Activated naive CD4-positive, alpha-beta T cell treated with anti-CD3 and anti-CD28 coated beads, Interleukin-2, amount 50 U/mL, for 72 hours (primary cell): Measurements from ENCODE around the gene FN3K. TPM values are rescaled to one million over a fixed set of nuclear protein-coding genes. Genes with fewer than 3 reads are reported as not detected.
A peak's percentile ranks its signal among the peaks of the same experiment; 100 is the strongest.

ENCODE experiments used
- ATAC-seq, 2 donors: fragments of 150-1000 bp; cut with Tn5 transposase; 2 replicates each; pipeline ENCODE4 v1.10.0; 2021; ENCODE audit warnings: mild to moderate bottlenecking in 2 of 2, moderate library complexity in 2 of 2
- DNase-seq, 2 donors: peaks; one replicate each; pipeline ENCODE4 v3.0.0; 2021 to 2022; ENCODE audit warnings: low spot score in 2 of 2
- H3K27ac Mint-ChIP-seq, 2 donors: one replicate each; pipeline ENCODE4 v1.8.0; 2022; ENCODE audit warnings: mild to moderate bottlenecking in 2 of 2, mixed read lengths in 2 of 2
- H3K36me3 Mint-ChIP-seq, 2 donors: one replicate each; pipeline ENCODE4 v1.8.0; 2022; ENCODE audit warnings: mixed read lengths in 2 of 2
- H3K9me3 Mint-ChIP-seq, 2 donors: one replicate each; pipeline ENCODE4 v1.8.0; 2022; ENCODE audit warnings: mixed read lengths in 2 of 2
- total RNA-seq, 2 donors: library from RNA; stranded (reverse); gene quantifications; one replicate each; pipeline ENCODE4 v1.2.3, GENCODE V29; 2022

Gene FN3K
- 1 to 10 TPM; 3.5 to 7.0 TPM for total RNA-seq

DNA sequence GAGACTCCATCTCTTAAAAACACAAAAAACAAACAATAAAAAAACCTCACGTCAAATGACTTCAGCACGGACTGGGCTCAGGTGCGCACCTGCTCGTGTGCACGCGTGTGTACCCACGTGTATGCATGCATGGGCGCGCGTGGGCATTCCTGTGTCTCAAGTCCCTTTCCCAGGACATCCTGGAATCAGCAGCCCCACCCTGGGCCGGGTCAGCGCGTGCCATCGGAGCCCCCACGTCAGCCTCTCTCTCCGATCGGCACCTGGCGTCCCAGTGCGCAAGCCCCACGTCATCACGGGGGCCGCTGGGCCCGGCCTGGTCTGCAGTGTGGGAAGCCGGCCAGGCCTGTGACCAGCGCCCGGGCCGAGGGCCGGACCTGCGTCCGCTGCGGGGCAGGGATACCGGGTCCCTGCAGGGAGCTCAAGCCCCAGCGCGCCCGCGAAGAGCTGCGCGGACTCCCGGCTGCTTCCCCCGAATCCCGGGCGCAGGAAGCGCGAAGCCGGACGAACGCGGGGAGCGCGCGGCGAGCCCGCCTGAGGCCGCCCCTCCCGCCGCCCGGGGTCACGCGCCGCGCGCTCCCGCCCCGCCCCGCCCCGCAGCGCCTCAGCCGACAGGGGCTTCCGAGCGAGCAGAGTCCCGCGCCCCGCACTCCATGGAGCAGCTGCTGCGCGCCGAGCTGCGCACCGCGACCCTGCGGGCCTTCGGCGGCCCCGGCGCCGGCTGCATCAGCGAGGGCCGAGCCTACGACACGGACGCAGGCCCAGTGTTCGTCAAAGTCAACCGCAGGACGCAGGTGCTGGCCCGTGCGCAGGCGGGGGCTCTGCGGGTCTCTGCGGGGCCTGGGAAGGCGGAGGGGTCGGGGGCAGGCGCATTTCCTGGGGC, at the start of gene FN3K:
TSS of gene FN3K (plus strand) at position 629 of the 880 bp plus-strand sequence. CDS start at position 651, 22 bp downstream.
- Mint-ChIP-seq H3K36me3 (peaks cover 24 to 30% of the 10 kb centered on the region in 2 donors), H3K27ac (peak within 1 kb of the TSS in 1 of 2 donors; percentile 29), H3K9me3 (peaks cover 6 to 9% of the 10 kb centered on the region in 2 donors)
- ATAC-seq (peak; percentile 67 to 80), DNase-seq (peak in 1 of 2 donors; percentile 42)

DNA sequence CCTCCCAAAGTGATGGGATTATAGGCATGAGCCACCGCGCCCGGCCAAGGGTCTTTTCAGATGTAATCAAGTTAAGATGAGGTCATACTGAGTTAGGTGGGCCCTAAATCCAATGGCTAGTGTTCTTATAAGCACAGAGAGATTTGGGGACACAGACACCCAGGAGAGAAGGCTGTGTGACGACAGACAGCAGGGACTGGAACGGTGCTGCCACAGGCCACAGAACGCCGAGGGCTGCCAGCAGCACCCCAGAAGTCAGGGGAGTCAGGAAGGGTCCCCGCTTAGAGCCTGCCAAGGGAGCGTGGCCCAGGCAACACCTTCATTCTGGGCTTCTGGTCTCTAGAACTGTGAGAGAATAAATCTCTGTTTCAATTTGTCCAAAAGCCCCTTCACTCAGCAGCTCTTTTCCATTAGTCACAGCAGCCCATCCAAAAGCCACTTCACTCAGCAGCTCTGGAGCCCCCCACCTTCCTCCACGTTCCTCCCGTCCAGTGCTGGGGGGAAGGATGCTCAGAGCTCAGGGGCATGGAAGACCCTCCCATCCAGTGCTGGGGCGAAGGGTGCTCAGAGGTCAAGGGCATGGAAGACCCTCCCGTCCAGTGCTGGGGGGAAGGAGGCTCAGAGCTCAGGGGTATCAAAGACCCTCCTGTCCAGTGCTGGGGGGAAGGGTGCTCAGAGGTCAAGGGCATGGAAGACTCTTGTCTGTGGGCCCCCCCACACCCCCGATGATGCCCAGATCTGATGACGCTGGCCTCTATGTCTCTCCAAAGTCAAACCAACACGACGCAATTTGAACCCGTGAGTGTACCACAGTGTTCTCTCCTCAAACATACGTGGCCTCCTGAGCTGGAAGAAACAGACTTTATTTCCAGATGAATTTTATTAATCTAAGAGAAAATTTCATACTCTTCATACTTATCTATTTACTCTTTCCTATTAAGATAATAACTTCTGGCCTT, 48.8 kb upstream of the FN3K start:
- Mint-ChIP-seq H3K27ac (no peak overlapping the region), H3K36me3 (peaks cover 0 to 7% of the 10 kb centered on the region in 2 donors), H3K9me3 (peaks cover 0 to 6% of the 10 kb centered on the region in 2 donors)
- ATAC-seq (no peak), DNase-seq (no peak)

DNA sequence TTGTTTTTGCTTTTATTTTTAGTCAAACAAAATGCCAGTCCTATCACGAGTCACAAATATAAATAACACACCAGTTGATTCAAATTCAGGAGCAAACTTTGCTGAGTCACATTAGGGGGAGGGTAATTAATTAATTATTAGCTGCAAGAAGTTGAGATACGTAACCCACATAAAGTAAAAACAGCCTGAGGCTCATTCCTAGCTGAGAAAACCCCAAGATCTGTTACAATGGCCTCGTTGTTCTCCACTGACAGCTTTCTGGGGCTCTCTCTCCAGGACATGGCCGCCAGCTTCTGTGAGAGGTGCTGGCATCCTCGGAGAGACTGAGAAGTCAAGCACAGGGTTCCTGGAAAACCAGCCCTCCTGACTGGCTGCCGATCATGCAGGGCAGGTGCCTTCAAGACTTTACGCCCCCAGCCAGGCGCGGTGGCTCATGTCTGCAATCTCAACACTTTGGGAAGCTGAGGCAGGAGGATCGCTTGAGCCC, 48.0 kb upstream of the FN3K start:
- Mint-ChIP-seq H3K36me3 (no peaks in the 10 kb centered on the region), H3K27ac (peak overlapping the region in 1 of 2 donors; percentile 37), H3K9me3 (no peaks in the 10 kb centered on the region)
- no peak for ATAC-seq
- DNase-seq, result no peak

DNA sequence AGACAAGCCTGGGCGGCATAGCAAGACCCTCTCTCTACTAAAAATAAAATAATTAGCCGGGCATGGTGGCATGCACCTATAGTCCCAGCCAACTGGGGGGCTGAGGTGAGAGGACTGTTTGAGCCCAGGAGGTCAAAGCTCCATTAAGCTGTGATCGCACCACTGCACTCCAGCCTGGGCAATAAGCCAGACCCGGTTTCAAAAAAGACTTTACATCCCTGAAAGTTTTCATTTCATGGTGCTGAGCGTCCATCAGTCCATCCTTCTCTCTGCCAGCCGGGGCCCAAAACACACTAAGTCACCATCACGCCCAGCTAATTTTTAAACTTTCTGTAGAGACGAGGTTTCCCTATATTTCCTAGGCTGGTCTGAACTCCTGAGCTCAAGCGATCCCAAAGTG, 47.5 kb upstream of the FN3K start:
- DNase-seq (no peak), ATAC-seq (no peak)
- H3K36me3 Mint-ChIP-seq, result no peaks in the 10 kb centered on the region
- H3K27ac Mint-ChIP-seq, result no peak overlapping the region
- H3K9me3 Mint-ChIP-seq, result no peaks in the 10 kb centered on the region

DNA sequence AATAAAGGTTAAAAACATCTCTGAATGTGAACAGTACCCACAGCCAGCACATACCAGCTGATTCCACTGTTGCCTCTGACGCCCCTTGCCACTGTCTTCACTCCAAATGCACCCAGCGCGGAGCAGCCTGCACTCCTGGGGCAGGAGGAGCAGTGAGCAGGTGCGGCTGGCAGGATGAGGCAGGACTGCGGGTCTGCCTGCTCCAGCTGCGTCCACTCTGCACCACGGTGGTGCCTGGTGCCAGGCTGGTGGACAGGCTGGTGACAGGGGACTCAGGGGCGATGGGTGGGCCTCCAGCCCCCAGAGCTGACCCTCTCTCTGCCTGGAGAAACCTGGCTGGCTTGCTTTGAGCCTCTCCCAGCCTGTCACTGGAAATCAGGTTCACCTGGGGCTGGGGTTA, 46.3 kb upstream of the FN3K start:
- no peaks in the 10 kb centered on the region for H3K9me3 Mint-ChIP-seq
- peaks cover under 1 to 9% of the 10 kb centered on the region in 2 donors for H3K36me3 Mint-ChIP-seq
- no peak for DNase-seq
- no peak for ATAC-seq
- no peak overlapping the region for H3K27ac Mint-ChIP-seq

DNA sequence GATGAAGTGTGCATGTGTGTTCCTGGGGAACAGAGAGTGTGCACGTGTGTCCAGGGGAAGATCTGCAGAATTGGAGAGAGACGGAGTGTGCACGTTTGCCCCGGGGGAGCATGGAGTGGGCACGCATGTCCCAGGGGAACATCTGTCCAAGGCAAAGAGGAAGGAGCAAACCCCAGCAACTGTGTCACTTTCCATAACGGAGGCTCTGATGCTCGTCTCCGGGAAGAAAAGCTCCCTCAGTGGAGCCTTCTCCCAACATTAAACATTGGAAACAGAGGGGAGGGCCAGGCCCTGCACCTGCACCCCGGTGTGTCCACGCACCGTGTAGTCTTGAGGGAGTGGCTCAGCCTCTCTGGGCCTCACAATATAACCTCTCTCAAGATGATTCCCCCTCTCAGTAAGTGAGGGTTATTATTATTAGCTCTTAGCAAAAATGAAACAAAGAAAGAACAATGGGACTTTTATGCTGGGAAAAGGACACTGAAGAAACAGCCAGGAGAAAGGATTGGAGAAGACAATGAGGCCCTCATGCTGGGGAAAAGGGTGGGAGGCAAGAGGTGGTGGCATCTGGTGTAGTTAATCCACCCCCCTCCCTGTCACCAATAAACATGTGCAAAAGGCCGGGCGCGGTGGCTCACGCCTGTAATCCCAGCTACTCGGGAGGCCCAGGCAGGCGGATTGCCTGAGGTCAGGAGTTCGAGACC, 44.5 kb upstream of the FN3K start:
- DNase-seq (no peak), ATAC-seq (no peak)
- H3K27ac Mint-ChIP-seq, result peak overlapping the region in 1 of 2 donors; percentile 13
- H3K36me3 Mint-ChIP-seq, result peaks cover 8 to 22% of the 10 kb centered on the region in 2 donors
- H3K9me3 Mint-ChIP-seq, result peaks cover 6 to 9% of the 10 kb centered on the region in 2 donors

DNA sequence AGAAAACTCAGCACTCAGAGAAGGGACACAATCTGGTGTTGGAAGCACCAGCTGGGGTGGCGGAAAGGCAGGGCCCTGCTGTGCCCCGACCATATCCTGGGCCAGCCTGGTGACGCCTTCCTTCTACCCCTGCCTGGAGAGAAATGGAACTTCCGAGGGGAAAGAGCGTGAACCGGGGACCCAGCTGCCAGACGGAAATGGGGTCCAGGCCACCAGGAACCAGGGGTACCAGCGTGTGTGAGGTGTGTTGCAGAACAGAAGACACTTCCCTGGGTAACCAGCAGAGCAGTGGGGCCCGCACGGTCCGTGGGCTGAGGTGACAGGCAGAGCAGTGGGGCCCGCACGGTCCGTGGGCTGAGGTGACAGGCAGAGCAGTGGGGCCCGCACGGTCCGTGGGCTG, 43.7 kb upstream of the FN3K start:
- H3K27ac Mint-ChIP-seq, result no peak overlapping the region
- ATAC-seq (no peak), DNase-seq (no peak)
- peaks cover 8 to 22% of the 10 kb centered on the region in 2 donors for H3K36me3 Mint-ChIP-seq
- peaks cover 6 to 9% of the 10 kb centered on the region in 2 donors for H3K9me3 Mint-ChIP-seq

DNA sequence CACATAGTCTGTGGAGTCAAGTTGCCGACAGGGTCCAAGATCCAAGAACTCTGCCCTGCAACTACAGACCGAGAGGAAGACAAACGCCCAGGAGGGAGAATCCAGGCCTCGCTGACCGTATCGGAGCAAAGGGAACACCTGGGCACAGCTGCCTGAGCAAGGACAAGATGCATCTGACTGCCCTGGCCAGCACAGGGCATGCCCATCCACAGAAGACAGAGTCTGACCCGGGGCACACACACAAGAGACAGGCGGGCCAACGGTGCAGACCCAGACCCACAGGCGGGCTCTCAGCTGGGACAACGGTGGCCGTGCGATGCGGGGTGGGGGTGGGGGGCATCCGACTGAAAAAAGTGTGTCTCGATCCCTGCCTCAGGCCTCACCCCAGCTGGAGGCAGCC, 43.1 kb upstream of the FN3K start:
- no peak for ATAC-seq
- peaks cover 6 to 9% of the 10 kb centered on the region in 2 donors for H3K9me3 Mint-ChIP-seq
- peaks cover 8 to 22% of the 10 kb centered on the region in 2 donors for H3K36me3 Mint-ChIP-seq
- H3K27ac Mint-ChIP-seq, result no peak overlapping the region
- DNase-seq, result no peak

DNA sequence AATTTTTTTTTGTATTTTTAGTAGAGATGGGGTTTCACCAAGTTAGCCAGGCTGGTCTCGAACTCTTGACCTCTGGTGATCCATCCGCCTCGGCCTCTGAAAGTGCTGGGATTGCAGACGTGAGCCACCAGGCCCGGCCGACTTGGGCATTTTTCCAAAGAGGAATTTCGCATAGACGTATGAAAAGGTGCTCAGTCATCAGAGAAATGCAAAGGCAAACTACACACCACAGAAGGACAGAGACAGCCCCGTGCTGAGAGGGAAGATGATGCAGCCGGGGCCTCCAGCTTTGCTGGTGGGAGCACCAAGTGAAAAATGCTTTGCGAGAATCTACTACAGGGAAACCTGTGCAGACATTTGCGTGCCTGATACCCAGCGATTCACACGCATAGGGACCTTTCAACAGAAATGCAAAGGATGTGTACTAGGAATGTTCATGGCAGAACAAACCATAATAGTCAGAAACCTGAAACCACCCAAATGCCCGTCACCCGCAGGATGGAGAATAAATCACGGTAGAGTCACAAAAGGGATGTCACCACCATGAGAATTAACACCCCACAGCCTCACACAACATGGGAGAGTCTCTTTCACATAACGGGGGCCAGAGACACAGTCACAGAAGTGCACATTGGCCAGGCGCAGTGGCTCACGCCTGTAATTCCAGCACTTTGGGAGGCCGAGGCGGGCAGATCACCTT, 42.1 kb upstream of the FN3K start:
- Mint-ChIP-seq H3K36me3 (peaks cover 8 to 22% of the 10 kb centered on the region in 2 donors), H3K9me3 (peaks cover 6 to 9% of the 10 kb centered on the region in 2 donors), H3K27ac (peak overlapping the region in 1 of 2 donors; percentile 56)
- DNase-seq (no peak), ATAC-seq (no peak)

DNA sequence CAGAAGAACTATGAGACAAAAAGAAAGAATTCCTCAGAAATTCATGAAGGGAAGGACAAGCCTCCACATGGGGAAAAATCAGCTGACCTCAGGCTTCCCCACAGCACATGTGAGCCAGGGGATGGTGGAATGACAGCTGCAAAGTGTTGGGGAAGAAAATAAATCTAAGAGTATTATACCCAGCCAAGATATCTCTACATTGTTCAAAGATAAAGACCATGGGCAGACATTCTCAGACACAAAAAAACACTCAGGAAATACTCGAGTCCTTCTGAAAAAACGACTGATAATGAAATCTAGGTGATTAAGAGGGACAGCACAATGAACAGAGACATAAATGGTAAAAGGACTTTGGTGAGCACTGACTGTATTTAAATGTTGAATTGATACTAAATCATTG, 40.8 kb upstream of the FN3K start:
- ATAC-seq, result no peak
- Mint-ChIP-seq H3K36me3 (peaks cover 8 to 22% of the 10 kb centered on the region in 2 donors), H3K9me3 (peaks cover 6 to 9% of the 10 kb centered on the region in 2 donors), H3K27ac (no peak overlapping the region)
- no peak for DNase-seq

DNA sequence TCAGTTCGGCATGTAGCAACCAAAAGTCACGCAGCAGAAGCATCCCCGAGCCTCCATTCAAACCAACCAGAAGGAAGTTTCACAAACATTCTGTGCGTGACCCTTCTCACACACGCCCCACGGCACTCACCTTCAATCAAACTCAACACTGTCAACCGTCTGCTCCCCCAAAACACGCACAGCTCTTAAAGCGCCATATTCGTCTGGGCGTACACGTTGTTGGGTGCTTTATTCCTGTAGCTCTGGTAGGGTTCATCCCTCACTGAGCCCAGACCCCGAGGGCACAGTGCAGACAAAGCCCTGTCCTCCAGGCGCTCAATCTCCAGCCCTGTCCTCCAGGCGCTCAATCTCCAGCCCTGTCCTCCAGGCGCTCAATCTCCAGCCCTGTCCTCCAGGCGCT, 39.2 kb upstream of the FN3K start:
- no peak for DNase-seq
- H3K9me3 Mint-ChIP-seq, result peaks cover 6 to 9% of the 10 kb centered on the region in 2 donors
- peaks cover 8 to 22% of the 10 kb centered on the region in 2 donors for H3K36me3 Mint-ChIP-seq
- ATAC-seq, result no peak
- H3K27ac Mint-ChIP-seq, result no peak overlapping the region

DNA sequence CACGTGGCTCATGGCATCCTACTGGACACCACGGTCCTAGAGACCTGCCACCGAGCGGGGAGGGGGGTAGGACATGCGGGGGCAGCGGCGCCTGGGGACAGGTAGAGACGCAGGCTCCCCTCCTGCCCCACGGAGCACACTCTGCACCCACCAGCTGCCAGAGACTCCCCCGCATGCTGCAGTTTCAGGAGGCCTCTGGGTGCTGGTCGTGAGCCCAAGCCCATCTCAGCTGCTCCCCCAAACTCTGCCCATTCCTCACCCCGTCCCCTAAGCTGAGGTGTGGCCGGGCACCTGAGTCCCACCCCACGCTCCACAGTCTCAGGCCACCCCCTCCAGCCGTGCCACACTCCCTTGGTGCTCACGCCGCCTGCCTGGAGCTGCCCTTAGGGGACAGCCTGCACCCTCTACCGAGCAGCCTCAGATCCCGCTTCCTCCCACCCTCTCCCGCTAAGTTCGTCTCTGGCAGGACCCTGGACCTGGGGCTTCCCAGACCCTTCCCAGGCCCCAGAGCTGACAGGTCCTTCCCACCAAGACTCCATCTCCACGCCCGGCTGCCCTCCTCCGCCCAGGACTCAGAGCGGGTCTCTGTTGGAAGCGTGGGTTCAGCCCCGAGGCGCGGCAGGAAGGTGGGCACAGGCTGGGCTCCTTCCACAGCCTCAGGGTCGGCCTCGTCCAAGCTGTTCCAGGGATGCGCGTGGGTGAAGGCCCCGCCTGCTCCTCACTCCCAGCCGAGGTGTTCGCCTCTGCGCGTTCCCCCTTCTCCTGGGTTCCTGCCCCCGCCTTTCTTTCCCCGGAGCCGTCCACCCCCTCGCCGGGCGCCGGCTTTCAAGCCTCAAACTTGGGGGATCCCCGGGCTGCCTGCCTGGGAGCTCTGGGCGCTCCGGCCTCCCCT, 38.3 kb upstream of the FN3K start:
- H3K27ac Mint-ChIP-seq, result no peak overlapping the region
- peaks cover 6 to 9% of the 10 kb centered on the region in 2 donors for H3K9me3 Mint-ChIP-seq
- H3K36me3 Mint-ChIP-seq, result peaks cover 8 to 22% of the 10 kb centered on the region in 2 donors
- DNase-seq (no peak), ATAC-seq (no peak)

DNA sequence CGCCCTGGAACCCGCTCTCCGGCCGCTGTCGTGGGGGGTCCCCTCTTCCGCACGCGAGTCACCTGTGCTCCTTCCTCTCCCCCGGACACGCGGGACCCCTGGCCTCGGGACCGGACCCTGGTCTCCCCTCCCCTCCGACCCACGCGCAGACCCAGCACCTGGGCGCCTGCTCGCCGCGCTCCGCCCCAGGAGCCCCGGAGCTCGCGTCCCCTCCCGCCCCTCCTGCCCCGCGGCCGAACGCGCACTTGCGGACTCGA, 37.7 kb upstream of the FN3K start:
- Mint-ChIP-seq H3K9me3 (peaks cover 6 to 9% of the 10 kb centered on the region in 2 donors), H3K36me3 (peaks cover 8 to 22% of the 10 kb centered on the region in 2 donors), H3K27ac (no peak overlapping the region)
- ATAC-seq, result no peak
- DNase-seq, result peak in 1 of 2 donors; percentile 16

DNA sequence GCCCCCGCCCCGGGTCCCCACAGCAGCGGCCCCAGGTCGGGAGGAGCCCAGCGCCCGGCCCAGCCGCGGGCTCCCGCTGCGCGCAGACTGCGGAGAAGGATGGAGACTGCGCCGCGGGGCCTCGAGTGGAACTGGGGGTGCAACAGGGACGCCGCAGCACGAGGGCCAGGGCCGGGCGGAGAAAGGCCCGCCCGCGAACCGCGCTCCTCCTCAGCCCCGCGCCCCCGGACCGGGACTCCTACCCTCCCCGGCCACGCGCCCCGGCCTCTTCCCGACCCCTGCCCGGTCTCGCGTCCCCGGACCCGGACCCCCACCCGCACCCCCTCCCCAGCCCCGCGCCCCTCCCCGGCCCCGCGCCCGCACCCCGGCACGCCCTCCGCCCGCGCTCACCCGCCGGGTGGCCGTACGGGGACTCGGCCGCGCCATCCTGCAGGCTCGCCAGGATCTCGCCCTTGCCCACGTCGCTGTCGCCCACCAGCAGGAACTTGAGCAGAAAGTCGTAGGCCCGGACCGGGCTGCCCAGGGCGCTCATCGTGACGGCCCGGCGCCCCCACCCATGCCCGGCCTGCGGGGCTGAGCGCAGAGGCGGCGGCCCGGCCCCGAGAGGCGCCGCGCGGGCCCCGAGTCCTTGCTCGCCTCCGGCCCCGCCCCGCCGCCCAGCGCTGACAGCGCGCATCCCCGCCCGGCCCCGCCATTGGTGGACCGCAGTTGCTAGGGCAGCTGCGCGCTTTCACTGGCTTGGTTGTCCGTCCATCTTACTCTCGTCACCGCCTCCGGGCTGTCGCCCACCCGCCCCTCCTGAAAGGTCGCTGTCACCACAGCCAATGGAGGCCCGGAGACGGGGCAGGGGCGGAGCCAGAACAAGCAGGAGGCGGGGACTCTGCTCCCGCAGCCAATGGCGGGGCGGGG, 37.1 kb upstream of the FN3K start, which contains the start of gene RAB40B:
TSS of gene RAB40B (minus strand) at position 634 of the 909 bp plus-strand sequence. CDS start at position 532, 102 bp downstream.
- Mint-ChIP-seq H3K9me3 (peaks cover 6 to 9% of the 10 kb centered on the region in 2 donors), H3K27ac (no peak within 1 kb of the TSS), H3K36me3 (peaks cover 8 to 19% of the 10 kb centered on the region in 2 donors)
- peak; percentile 98 for ATAC-seq
- peak; percentile 96 to 97 for DNase-seq
